GM19463 (cell line): ENCODE results near the gene LPO.

ENCODE experiments used
- ATAC-seq: cut with Tn5 transposase; IDR thresholded peaks from one replicate; pipeline ENCODE4 v1.9.1; 2021; ENCODE audit warnings: mild to moderate bottlenecking, moderate library complexity; ENCODE audit not compliant: unreplicated experiment

LPO gene

GRCh38 chr17:58228679-58229078 is 9.7 kb upstream of the LPO start:
- no peak for ATAC-seq

GRCh38 chr17:58229384-58229783 is 9.0 kb upstream of the LPO start:
- no peak for ATAC-seq

- ATAC-seq: no peak
Observed at GRCh38 chr17:58229881-58230280, 8.5 kb upstream of the LPO start.

GRCh38 chr17:58231641-58232040 is 6.7 kb upstream of the LPO start:
- no peak for ATAC-seq

- peak; percentile 86 for ATAC-seq
Observed at GRCh38 chr17:58232707-58233156, 5.7 kb upstream of the LPO start.

- ATAC-seq: peak; percentile 55
Observed at GRCh38 chr17:58233543-58233942, 4.8 kb upstream of the LPO start.

- ATAC-seq: no peak
Observed at GRCh38 chr17:58234512-58234911, 3.9 kb upstream of the LPO start.

- ATAC-seq: no peak
Observed at GRCh38 chr17:58235821-58236220, 2.6 kb upstream of the LPO start.

- ATAC-seq: no peak
Observed at GRCh38 chr17:58236394-58236793, 2.0 kb upstream of the LPO start.

GRCh38 chr17:58239987-58240386 is 1.6 kb downstream of the LPO start:
- no peak for ATAC-seq

GRCh38 chr17:58242171-58242784 is 3.9 kb downstream of the LPO start:
- ATAC-seq: no peak

GRCh38 chr17:58244963-58245362 is 6.6 kb downstream of the LPO start:
- ATAC-seq: no peak

GRCh38 chr17:58245428-58246103 is 7.2 kb downstream of the LPO start:
- no peak for ATAC-seq

- ATAC-seq: no peak
Observed at GRCh38 chr17:58246104-58246740, 7.8 kb downstream of the LPO start.

- ATAC-seq: no peak
Observed at GRCh38 chr17:58246781-58247180, 8.4 kb downstream of the LPO start.

- no peak for ATAC-seq
Observed at GRCh38 chr17:58247511-58248363, 9.4 kb downstream of the LPO start.

- ATAC-seq: no peak
Observed at GRCh38 chr17:58248955-58249269, 10.5 kb downstream of the LPO start.

- ATAC-seq: no peak
Observed at GRCh38 chr17:58249270-58250133, 11.1 kb downstream of the LPO start.

- ATAC-seq: no peak
Observed at GRCh38 chr17:58250344-58251011, 12.1 kb downstream of the LPO start.

GRCh38 chr17:58252141-58252540 is 13.8 kb downstream of the LPO start:
- ATAC-seq: no peak
